GM18520 (cell line): Measurements from ENCODE around the gene PEX1.
"Not testable (repeated sequence)": the region's sequence is repeated elsewhere in the genome, so short reads cannot be mapped to it uniquely, and the experiment has no call there.

Experiments
- ATAC-seq: cut with Tn5 transposase; IDR thresholded peaks from one replicate; pipeline ENCODE4 v1.9.1; 2021; ENCODE audit not compliant: unreplicated experiment

The PEX1 gene

DNA sequence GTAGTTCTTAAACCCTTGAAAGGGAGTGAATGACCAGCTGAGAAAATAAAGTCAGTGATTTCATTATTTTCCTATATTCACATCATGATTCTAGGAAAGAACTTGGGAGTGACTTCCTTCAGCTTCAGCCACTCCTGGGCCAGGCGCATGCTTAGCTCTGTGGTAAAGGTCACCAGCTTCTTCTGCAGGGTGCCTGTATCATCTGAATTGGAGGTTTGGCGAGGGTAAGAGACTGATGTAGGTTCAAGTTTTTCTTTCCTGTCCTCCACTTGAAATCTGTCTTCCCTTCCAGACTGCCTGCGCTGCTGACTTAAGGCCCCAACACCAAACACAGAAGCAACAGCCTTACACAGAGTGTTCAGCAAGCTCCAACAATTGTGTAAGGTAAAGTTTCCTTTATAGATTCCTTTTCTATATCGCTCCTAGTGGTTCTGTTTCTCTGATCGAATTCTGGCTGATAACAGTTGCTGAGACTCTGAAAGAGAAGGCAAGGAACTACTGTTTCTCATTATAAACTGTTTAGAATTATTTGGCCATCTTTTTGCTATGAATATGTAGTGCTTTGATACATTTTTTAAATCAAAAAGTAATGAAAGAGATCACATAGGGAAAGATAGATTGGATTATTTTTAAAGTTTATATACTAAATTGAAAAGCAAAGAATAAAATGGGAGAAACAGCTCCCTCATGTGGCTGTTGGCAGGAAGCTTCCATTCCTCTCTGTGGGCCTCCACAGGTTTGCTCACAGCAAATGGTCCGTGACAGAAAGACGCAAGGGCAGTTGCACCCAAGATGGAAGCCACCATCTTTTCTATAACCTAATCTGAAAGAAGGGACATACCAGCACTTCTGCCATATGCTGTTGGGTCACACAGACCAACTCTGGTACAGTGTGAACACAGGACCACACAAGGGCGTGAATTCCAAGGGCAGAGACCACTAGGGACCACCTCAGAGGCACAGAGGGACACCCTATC, 67.0 kb downstream of the PEX1 start:
- ATAC-seq = peak; percentile 68

- no peak for ATAC-seq
Measured at GRCh38 chr7:92460510-92460909, 67.8 kb downstream of the PEX1 start.

DNA sequence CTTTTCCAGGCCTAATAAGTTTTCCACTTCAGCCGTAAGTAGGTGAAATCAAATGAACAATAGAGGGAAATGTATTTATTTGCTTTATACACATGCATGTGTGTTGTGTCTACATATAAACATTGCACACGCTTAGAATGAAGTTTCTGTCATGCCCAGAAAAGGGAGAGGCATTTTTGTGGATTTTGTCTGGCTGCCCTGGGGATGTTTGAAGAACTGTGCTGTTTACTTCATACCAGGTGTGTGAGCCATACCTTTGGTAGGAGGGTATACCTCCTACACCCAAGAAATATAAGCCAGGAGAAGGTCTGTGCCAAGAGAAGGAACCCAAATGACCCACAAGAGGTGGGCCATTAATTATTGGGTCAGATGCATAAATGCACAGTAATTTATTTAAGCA, 68.2 kb downstream of the PEX1 start:
- no peak for ATAC-seq

GRCh38 chr7:92456236-92456635, 72.1 kb downstream of the PEX1 start:
- no peak for ATAC-seq

DNA sequence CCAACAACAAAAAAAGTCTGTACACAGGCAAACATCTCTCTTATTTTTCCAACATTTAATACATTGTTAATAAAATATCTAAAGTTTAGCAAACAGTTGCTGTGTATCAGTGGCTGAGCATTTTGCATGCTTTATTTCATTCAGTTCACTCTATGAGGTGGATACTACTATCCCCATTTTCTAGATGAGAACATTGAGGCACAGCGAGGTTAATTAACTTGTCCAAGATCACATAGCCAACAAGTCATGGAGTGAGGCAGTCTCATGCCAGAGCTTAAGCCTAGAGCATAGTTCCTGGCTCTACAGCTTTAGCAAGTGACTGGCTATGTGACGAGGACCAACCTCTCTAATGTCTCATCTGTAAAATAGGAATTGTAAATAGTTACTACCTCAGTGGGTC, 76.7 kb downstream of the PEX1 start:
- no peak for ATAC-seq

- peak; percentile 28 for ATAC-seq
Measured at GRCh38 chr7:92448205-92448747, 80.0 kb downstream of the PEX1 start.

DNA sequence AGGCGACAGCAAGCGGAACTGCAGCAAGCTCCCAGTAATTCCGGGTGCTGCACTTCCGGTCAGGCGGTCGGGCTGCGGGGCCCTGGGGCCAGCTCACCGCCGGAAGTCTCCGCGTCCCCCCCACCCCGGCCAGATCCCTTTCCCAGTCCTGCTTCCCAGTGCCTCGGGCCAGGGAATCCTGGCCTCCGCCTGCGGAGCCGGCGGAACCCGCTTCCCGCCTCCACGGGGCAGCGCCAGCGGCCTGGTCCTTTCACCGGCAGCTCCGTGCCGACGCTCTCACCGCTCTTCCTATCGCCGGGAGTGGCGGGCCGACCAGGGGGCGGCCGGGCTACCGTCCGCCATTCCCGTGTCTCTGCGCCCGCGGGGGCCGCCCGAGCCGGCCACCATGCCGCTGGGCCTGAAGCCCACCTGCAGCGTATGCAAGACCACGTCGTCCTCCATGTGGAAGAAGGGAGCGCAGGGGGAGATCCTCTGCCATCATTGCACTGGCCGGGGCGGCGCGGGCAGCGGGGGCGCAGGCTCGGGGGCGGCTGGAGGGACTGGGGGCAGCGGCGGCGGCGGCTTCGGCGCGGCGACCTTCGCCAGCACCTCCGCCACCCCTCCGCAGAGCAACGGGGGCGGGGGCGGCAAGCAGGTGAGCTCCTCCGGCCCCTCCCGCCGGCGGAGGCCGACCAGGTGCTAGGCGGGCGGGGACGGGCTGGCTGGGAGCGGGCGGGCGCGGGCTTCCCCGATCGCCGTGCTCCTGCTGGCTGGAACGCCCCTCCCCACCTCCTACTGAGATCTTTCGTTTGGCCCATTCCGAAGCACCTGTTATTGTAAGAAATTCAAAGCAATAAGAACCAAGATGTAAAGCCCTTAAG, 80.7 kb downstream of the PEX1 start, which contains the start of gene GATAD1:
TSS of gene GATAD1 (plus strand) at position 138 of the 860 bp plus-strand sequence. CDS start at position 386, 248 bp downstream.
- ATAC-seq = peak; percentile 82

- ATAC-seq = no peak
Measured at GRCh38 chr7:92446869-92447344, 81.4 kb downstream of the PEX1 start.

DNA sequence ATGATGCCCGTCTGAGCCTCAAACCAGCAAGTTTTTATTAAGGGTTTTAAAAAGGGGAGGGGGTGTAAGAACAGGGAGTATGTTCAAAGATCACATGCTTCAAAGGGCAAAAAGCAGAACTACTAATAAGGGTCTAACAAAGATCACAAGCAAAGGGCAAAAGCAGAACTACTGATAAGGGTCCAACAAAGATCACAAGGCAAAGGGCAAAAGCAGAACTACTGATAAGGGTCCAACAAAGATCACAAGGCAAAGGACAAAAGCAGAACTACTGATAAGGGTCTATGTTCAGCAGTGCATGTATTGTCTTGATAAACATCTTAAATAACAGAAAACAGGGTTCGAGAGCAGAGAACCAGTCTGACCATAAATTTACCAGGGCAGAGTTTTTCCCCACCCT, 85.6 kb downstream of the PEX1 start:
- ATAC-seq = not testable (repeated sequence)

DNA sequence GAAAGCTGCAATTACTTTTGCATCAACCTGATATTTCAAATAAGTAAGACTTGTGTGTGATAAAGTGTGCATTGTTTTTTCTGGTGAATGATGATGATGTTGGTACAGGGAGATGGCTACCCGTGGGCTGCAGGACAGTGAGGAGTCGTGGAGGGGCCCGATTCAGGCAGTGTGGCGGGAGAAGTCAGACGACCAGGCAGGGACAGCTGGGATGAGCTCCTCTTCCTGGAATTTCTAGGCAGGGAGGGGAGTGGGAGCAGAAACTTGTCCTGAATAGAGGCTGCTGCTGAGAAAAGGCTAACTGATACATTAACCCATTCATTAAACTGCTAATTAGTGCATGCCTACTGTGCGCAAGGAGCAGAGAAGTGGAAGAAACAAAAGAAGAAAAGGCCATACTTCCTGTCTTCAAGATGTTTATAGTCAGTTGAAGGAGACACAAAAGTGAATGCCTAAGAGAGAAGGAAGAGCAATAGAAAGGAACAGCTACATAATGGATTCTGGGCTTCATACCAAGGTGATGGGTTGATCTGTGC, 90.3 kb downstream of the PEX1 start:
- ATAC-seq = no peak
